Peyer's patch (tissue), 4 donors: Measurements from ENCODE around the gene MCMBP.

Source experiments
- POLR2A ChIP-seq, 2 donors: fragments of 450-650 bp; IDR thresholded peaks; one replicate each; pipeline ENCODE4 v1.5.1; 2017; ENCODE audit warnings: antibody characterized with exemption in 2 of 2, mild to moderate bottlenecking in 2 of 2, moderate library complexity in 2 of 2
- TF ChIP-seq, protein P1 (sequence below), 6 experiments: fragments of 450-650 bp in 4 of 6; fragments of 200-600 bp in 2 of 6; sonication (generic) in 1 of 6; IDR thresholded peaks; one replicate each; pipeline ENCODE4 v1.5.1; 2017 to 2019; ENCODE audit warnings: antibody characterized with exemption in 6 of 6, mild to moderate bottlenecking in 3 of 6, moderate library complexity in 1 of 6

DNA sequence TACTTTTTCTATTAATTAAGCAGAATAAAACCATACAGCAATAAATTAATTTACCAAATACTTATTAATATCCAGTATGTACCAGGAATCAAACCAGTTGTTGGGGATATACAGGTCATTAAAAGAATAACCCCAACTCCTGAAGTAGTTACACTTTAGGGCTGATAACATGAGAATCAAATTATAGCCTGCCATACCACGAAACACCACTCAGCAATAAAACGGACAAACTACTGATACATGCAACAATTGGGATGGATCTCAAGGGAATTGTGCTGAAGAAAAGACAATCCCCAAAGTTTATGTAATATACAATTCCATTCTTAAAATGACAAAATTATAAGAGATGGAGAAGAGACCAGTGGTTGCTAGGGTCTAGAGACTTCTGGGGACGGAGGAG lies 22.7 kb downstream of the MCMBP start:
- TF ChIP-seq, protein P1, sequence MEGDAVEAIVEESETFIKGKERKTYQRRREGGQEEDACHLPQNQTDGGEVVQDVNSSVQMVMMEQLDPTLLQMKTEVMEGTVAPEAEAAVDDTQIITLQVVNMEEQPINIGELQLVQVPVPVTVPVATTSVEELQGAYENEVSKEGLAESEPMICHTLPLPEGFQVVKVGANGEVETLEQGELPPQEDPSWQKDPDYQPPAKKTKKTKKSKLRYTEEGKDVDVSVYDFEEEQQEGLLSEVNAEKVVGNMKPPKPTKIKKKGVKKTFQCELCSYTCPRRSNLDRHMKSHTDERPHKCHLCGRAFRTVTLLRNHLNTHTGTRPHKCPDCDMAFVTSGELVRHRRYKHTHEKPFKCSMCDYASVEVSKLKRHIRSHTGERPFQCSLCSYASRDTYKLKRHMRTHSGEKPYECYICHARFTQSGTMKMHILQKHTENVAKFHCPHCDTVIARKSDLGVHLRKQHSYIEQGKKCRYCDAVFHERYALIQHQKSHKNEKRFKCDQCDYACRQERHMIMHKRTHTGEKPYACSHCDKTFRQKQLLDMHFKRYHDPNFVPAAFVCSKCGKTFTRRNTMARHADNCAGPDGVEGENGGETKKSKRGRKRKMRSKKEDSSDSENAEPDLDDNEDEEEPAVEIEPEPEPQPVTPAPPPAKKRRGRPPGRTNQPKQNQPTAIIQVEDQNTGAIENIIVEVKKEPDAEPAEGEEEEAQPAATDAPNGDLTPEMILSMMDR (IDR thresholded peaks at IDR 0.05): no peak
- TF ChIP-seq POLR2A (IDR thresholded peaks at IDR 0.05): no peak
